Common myeloid progenitor, CD34-positive (primary cell): Measurements from ENCODE around the gene EVC.

Experiments
- CTCF ChIA-PET: fragments of 350-600 bp; sonication (Branson Sonifier 250); formaldehyde crosslinking; loops from one replicate; lab custom pipeline; 2021; ENCODE audit warnings: antibody characterized with exemption; lab: Charles Lee
- POLR2A ChIA-PET: fragments of 350-600 bp; sonication (Branson Sonifier 250); formaldehyde crosslinking; loops from one replicate; lab custom pipeline; 2021; ENCODE audit warnings: antibody characterized with exemption; lab: Charles Lee
- DNase-seq, 3 donors: peaks; one replicate each; pipeline versions ENCODE4 v3.0.0 to v3.0.0-alpha.2; 2013
- H3K27ac ChIP-seq, 2 experiments: 1 replicate in 1 of 2; 2 replicates in 1 of 2; pipeline ENCODE4 v1.7.0; 2013; ENCODE audit warnings: inconsistent platforms in 2 of 2, low read length in 2 of 2, mild to moderate bottlenecking in 2 of 2, low read depth in 1 of 2, moderate library complexity in 1 of 2; ENCODE audit not compliant: severe bottlenecking in 2 of 2, insufficient read depth in 1 of 2, poor library complexity in 1 of 2
- H3K27me3 ChIP-seq, 5 experiments: replicated peaks in 2 of 5; 1 replicate in 3 of 5; 2 replicates in 2 of 5; pipeline versions ENCODE4 v1.6.1 to v1.7.0; 2013; ENCODE audit warnings: low read length in 4 of 5, mild to moderate bottlenecking in 2 of 5, moderate library complexity in 2 of 5, inconsistent platforms in 1 of 5; ENCODE audit not compliant: insufficient read depth in 5 of 5, control insufficient read depth in 4 of 5
- H3K36me3 ChIP-seq, 4 experiments: 1 replicate in 2 of 4; 2 replicates in 2 of 4; pipeline versions ENCODE4 v1.6.1 to v1.7.0; 2013; ENCODE audit warnings: low read length in 3 of 4, control low read depth in 1 of 4, mild to moderate bottlenecking in 1 of 4; ENCODE audit not compliant: control insufficient read depth in 4 of 4, insufficient read depth in 4 of 4
- H3K4me1 ChIP-seq, 4 experiments: 1 replicate in 3 of 4; 2 replicates in 1 of 4; pipeline versions ENCODE4 v1.6.1 to v1.7.1; 2013; ENCODE audit warnings: low read length in 3 of 4, mild to moderate bottlenecking in 3 of 4, control low read depth in 1 of 4, inconsistent platforms in 1 of 4, moderate library complexity in 1 of 4; ENCODE audit not compliant: control insufficient read depth in 4 of 4, insufficient read depth in 4 of 4; ENCODE audit errors: control extremely low read depth in 1 of 4
- H3K4me3 ChIP-seq, 7 experiments: 1 replicate in 4 of 7; 2 replicates in 3 of 7; pipeline versions ENCODE4 v1.5.1 to v1.7.0; 2013; ENCODE audit warnings: mild to moderate bottlenecking in 7 of 7, low read length in 6 of 7, moderate library complexity in 6 of 7, inconsistent platforms in 2 of 7, low read depth in 2 of 7, control low read depth in 1 of 7; ENCODE audit not compliant: insufficient read depth in 4 of 7, control insufficient read depth in 1 of 7; ENCODE audit errors: extremely low read depth in 1 of 7
- H3K9me3 ChIP-seq, 5 experiments: 1 replicate in 4 of 5; 2 replicates in 1 of 5; pipeline versions ENCODE4 v1.6.1 to v1.7.1; 2013; ENCODE audit warnings: low read length in 4 of 5, mild to moderate bottlenecking in 2 of 5, inconsistent platforms in 1 of 5, low read depth in 1 of 5, moderate library complexity in 1 of 5; ENCODE audit not compliant: control insufficient read depth in 4 of 5, insufficient read depth in 2 of 5; ENCODE audit errors: control extremely low read depth in 1 of 5
- WGBS: methylation state at CpG from one replicate; pipeline ENCODE4 v1.1.5; 2013; ENCODE audit not compliant: insufficient coverage; 5-methylcytosine and 5-hydroxymethylcytosine counted together

EVC gene

DNA sequence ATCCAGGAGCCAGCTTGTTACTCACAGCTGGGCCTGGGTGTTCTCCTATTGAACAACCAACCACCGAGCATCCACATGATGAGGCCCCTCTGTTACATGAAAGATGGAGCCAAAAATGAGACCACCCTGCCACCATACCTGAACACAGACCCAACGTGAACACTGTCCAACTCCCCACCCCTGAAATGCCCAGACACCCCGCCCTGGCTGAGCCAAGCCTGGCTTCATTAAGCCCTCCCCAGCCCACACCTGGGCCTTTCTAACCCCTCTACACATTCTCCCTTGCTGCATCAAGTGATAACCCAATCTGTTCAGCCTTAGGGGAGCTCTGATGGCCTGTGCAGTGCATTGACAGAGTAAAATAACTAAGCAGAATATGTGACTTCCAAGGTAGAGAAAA is 80.7 kb downstream of the EVC start:
- Histone ChIP-seq H3K27ac (no peak overlapping the region), H3K4me3 (no peak overlapping the region), H3K4me1 (no peaks in the 10 kb centered on the region), H3K36me3 (peaks cover 0 to 2% (median 0%) of the 10 kb centered on the region in 4 experiments), H3K27me3 (no peaks in the 10 kb centered on the region), H3K9me3 (no peaks in the 10 kb centered on the region)
- no peak for DNase-seq
- POLR2A ChIA-PET: no interaction called here
- 100% methylated on average over 2 of the region's 3 CpGs for WGBS
- CTCF ChIA-PET: interaction anchor here (1.5 to 1.8 kb wide), 2 partner anchors 742 to 798 kb away, joined by 4 to 6 read pairs; no protein-coding TSS in a partner anchor

- CTCF ChIA-PET: interaction anchor here (1.5 kb wide), 1 partner anchor 15 kb away, joined by 4 read pairs; no protein-coding TSS in a partner anchor
- DNase-seq: no peak
- POLR2A ChIA-PET: no interaction called here
- Histone ChIP-seq H3K27me3 (no peaks in the 10 kb centered on the region), H3K4me3 (no peak overlapping the region), H3K36me3 (no peaks in the 10 kb centered on the region), H3K9me3 (no peaks in the 10 kb centered on the region), H3K4me1 (no peaks in the 10 kb centered on the region), H3K27ac (no peak overlapping the region)
- 88% methylated on average over 10 of the region's 13 CpGs for WGBS
Measured at GRCh38 chr4:5793514-5793913, 82.5 kb downstream of the EVC start.

DNA sequence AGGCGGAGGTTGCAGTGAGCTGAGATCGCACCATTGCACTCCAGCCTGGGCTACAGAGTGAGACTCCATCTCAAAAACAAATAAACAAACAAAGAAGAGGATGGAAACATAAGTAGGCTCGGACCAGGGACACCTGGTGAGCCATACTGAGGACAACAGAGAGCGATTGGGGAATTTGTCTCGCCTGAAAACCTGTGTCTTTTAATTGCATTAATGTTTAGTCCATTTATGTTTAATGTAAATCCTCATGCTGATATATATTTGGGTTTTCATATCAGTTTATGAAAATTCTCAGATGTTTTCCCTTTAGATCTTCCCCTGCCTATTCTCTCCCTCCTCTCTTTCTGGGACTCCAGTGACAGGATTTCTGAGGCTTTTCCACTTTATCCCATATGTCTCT is 84.6 kb downstream of the EVC start:
- WGBS: 93% methylated on average over 2 of the region's 5 CpGs
- Histone ChIP-seq H3K27ac (no peak overlapping the region), H3K36me3 (no peaks in the 10 kb centered on the region), H3K27me3 (no peaks in the 10 kb centered on the region), H3K4me1 (no peaks in the 10 kb centered on the region), H3K9me3 (no peaks in the 10 kb centered on the region), H3K4me3 (no peak overlapping the region)
- DNase-seq: no peak
- ChIA-PET CTCF (no interaction called here), POLR2A (interaction anchor here (0.7 kb wide), 1 partner anchor 1124 kb away, joined by 4 read pairs; no protein-coding TSS in a partner anchor)

GRCh38 chr4:5796976-5797375 is 86.0 kb downstream of the EVC start:
- no peak overlapping the region for H3K4me3 ChIP-seq
- H3K36me3 ChIP-seq: peaks cover 0 to 3% (median 0%) of the 10 kb centered on the region in 4 experiments
- WGBS: 91% methylated on average over 17 of the region's 18 CpGs
- no peaks in the 10 kb centered on the region for H3K27me3 ChIP-seq
- POLR2A ChIA-PET: no interaction called here
- DNase-seq: no peak
- H3K4me1 ChIP-seq: no peaks in the 10 kb centered on the region
- H3K27ac ChIP-seq: no peak overlapping the region
- CTCF ChIA-PET: interaction anchor here (1.3 kb wide), 1 partner anchor 13 kb away, joined by 3 read pairs; no protein-coding TSS in a partner anchor
- no peaks in the 10 kb centered on the region for H3K9me3 ChIP-seq

DNA sequence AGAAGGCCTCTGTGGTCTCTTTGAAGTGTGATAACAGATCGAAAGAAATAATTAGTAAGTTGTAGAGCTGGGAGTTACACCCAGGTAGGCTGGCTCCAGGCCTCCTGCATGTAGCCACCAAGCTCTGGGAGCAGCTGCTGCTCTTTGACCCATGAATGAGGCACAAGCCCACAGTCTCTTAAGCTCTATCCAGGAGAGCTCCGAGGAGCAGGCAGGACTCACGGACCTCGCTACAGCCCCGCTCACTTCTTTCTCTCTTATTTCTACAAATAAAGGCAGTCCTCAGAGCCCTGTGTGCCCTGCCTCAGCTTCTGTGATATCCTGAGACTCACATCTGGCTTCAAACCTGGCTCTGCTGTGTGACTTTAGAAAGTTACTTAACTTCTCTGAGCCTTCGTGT is 86.9 kb downstream of the EVC start:
- WGBS: 87% methylated on average over 5 of the region's 6 CpGs
- peaks cover 0 to 6% (median 0%) of the 10 kb centered on the region in 4 experiments for H3K36me3 ChIP-seq
- POLR2A ChIA-PET: no interaction called here

DNA sequence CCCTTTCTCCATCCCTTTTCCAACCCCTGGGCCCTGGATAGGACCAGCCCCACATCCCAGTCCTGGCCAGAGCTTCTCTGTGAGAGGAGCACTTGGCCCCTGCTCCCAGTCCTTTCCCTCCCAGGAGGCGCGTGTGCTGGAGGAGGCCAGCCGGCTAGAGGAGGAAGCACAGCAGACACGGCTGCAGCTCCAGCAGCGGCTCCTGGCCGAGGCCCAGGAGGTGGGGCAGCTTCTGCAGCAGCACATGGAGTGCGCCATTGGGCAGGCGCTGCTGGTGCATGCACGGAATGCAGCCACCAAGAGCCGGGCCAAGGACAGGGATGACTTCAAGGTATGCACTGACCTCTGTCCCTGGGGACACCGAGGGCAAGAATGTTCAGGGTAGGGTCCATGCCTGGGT is 87.5 kb downstream of the EVC start:
- 95% methylated on average over 11 of the region's 11 CpGs for WGBS
- DNase-seq: no peak
- ChIA-PET POLR2A (no interaction called here), CTCF (interaction anchor here (0.8 kb wide), 1 partner anchor 931 kb away, joined by 3 read pairs; no protein-coding TSS in a partner anchor)
- Histone ChIP-seq H3K27me3 (no peaks in the 10 kb centered on the region), H3K36me3 (peaks cover 0 to 6% (median 2%) of the 10 kb centered on the region in 4 experiments), H3K4me3 (no peak overlapping the region), H3K4me1 (no peaks in the 10 kb centered on the region), H3K9me3 (no peaks in the 10 kb centered on the region), H3K27ac (no peak overlapping the region)

More for the DNA sequence above, 86.9 kb downstream of the EVC start:
- H3K4me1 ChIP-seq: no peaks in the 10 kb centered on the region
- no peaks in the 10 kb centered on the region for H3K27me3 ChIP-seq
- no peak for DNase-seq
- H3K4me3 ChIP-seq: no peak overlapping the region
- CTCF ChIA-PET: interaction anchor here (1.3 kb wide), 1 partner anchor 13 kb away, joined by 3 read pairs; no protein-coding TSS in a partner anchor
- H3K27ac ChIP-seq: no peak overlapping the region
- H3K9me3 ChIP-seq: no peaks in the 10 kb centered on the region

DNA sequence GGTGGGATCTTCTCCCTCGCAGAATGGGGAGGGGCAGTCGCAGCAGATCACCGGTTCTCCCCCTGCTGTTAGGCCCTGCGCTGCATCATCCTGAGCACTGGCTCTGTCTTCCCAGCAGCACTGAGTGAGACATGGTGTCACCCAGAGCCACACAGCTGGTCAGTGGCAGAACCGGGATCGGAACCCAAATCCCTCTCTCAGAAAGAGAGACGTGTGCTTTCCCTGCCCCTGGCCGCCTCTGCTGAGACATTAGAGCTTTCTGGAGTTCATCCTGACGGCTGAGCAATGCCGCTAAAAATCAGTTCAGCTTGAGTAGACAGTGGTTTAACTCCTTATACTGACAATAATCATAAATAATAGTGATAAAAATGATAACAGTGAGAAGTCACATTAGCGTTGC is 87.9 kb downstream of the EVC start:
- Histone ChIP-seq H3K4me1 (no peaks in the 10 kb centered on the region), H3K9me3 (no peaks in the 10 kb centered on the region), H3K27ac (no peak overlapping the region), H3K36me3 (peaks cover 0 to 6% (median 2%) of the 10 kb centered on the region in 4 experiments), H3K4me3 (no peak overlapping the region), H3K27me3 (no peaks in the 10 kb centered on the region)
- no peak for DNase-seq
- ChIA-PET POLR2A (no interaction called here), CTCF (interaction anchor here (0.8 kb wide), 1 partner anchor 931 kb away, joined by 3 read pairs; no protein-coding TSS in a partner anchor)
- 92% methylated on average over 8 of the region's 11 CpGs for WGBS
